GM19351 (cell line): ENCODE results near the gene MRPL38.
"Not testable (repeated sequence)": the region's sequence is repeated elsewhere in the genome, so short reads cannot be mapped to it uniquely, and the experiment has no call there.

ENCODE experiments used
- ATAC-seq: cut with Tn5 transposase; IDR thresholded peaks from one replicate; pipeline ENCODE4 v1.9.1; 2021; ENCODE audit warnings: mild to moderate bottlenecking, moderate library complexity; ENCODE audit not compliant: unreplicated experiment

The MRPL38 gene

DNA sequence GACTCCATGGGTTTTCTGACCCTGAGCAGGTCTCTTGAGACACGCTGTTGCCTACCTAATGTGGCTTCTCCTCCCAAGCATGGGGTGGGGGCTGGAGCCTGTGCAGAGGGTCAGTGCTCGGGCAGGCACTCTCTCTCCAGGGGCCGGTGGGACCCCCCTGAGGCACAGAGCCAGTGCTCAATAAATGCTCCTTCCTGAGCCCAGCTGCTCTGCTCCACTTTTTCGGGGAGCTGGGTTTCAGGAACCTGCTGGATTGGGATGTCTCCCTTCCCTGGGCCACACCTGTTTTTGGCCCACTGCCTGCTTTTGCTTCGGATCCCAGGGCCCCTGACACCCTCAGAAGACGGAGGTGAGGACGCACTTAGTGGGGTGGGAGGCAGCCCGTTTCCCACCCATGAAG is 6.6 kb downstream of the MRPL38 start:
- ATAC-seq, result no peak

DNA sequence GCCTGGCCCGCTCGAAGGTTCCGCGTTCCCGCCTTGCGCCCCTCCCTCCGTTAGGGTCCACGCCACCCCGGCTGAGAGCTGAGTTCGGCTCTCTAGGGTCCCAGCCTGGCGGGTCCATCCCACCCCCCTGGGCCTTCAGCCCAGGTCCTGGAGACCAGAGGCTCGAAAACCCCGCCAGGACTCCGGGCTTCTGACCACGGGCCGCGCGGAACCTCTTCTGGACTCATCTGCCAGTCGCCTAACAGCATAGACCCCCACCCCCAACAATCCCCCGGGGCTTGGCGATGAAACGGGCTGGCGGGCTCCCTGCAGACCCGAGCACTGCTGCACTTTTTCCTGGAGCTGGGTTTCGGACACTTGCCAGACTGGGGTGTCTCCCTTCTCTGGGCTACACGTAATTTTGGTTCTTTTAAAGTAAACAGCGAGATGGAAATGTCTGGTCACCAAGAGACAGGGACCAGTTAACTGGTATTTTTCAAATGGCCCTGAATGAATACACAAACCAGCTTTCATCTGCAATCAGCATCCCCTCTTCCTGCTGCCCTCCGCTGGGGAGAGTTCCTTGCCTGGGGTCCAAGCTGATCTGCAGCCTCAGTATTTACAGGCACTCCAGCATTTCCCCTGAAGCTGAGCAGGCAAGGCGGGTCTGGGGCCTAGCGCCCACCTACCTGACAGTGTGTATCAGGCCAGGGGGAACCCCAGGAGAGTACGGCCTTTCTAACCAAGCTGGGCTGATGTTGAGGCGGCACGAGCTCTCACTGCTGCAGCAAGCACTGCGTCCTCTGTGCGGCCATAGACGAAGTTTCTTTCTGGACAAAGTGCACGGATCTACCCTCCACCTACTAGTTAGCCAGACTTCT is 7.3 kb downstream of the MRPL38 start:
- no peak for ATAC-seq

DNA sequence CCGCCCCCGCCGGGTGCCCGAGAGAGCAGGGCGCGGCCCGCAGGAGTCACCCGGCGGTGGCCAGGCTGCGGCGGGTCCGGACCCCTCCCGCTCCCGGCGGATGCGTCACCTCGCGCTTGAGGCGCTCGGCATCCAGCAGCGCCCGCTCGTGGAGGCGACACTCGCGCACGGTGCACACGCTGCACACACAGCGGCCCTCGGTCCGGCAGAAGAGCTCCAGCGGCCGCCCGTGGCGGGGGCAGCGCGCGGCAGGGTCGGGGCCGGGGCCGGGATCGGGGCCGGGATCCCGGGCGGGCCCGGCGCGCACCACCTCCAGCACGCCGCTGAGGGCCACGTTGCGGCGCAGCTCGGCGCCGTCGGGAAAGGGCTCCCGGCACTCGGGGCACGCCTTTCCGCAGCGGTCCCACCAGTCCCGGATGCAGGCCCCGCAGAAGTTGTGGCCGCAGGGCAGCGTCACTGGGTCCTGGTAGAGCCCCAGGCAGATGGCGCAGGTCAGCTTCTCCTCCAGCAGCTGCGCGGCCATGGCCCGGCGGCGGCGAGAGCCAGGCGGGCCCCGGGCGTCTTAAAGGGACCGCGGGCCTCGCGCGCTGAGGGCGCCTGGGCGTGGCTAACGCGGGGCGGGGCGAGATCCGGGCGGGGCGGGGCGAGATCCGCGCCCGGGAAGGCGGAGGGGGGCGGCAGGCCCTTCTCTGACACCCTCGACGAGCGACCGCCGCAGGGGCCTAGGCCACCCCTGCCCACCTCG is 8.1 kb downstream of the MRPL38 start, which contains the start of gene TRIM65:
TRIM65 (minus strand) TSS at position 537 of the 745 bp plus-strand sequence; CDS start at position 523, 14 bp downstream.
- peak; percentile 64 for ATAC-seq

DNA sequence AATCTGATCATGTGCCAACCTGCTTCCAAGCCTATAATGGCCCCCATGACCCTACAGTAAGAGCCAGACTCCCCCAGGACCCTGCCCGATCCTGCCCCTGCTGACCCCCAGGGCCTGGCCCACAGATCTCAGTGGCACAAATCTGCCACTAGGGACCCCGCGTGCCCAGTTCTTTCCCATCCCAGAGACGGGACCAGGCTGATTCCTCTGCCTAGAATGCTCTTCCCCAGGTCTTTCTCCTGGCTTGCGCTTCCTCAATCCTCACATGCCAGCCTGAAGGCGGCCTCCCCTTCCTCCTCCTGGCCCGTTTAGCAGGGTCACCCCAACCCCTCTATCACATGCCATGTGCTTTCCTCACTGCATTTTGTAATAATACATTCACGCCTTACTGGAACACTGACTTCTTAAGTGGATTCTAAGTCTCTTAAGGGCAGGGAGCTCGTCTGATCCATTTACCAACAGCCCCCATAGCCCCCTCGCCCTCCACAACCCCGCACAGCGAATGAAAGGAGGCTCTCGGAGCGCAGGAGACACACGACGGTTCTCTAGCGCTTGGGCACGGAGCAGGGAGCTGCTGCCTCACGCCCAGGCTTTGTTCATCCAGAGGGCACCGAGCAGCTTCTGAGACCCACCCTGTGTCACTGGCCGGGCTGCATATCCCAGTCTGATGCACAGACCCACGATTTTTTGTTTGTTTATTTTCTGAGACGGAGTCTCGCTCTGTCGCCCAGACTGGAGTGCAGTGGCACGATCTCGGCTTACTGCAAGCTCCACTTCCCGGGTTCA is 9.1 kb downstream of the MRPL38 start:
- no peak for ATAC-seq

DNA sequence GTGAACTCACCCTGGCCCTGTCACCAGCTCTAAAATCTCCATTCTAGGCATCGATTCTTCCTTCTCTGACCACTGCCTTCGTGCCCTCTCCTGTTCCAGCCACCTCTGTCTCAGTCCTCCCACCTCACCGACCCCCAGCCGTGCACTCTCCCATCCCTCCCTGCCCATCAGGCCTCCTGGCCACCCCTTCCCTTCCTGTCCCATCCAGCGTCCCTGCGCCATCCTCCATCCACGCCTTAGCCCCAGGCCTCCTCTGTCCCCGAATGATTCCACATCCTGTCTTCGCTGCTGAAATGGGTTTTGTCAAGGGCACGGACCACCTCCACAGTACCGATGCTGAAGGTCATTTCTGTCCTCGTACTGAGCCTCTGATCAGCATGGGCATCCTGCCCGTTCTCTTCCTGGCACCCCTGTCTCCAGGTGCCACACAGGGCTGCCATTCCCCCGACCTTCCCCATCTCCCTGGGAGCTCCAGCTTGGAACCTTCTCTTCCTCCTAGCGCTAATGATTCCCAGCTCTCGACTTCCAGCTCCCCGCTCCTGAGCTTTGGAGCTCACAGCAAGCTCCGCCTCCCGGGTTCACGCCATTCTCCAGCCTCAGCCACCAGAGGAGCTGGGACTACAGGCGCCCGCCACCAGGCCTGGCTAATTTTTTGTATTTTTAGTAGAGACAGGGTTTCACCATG is 10.5 kb downstream of the MRPL38 start:
- no peak for ATAC-seq

DNA sequence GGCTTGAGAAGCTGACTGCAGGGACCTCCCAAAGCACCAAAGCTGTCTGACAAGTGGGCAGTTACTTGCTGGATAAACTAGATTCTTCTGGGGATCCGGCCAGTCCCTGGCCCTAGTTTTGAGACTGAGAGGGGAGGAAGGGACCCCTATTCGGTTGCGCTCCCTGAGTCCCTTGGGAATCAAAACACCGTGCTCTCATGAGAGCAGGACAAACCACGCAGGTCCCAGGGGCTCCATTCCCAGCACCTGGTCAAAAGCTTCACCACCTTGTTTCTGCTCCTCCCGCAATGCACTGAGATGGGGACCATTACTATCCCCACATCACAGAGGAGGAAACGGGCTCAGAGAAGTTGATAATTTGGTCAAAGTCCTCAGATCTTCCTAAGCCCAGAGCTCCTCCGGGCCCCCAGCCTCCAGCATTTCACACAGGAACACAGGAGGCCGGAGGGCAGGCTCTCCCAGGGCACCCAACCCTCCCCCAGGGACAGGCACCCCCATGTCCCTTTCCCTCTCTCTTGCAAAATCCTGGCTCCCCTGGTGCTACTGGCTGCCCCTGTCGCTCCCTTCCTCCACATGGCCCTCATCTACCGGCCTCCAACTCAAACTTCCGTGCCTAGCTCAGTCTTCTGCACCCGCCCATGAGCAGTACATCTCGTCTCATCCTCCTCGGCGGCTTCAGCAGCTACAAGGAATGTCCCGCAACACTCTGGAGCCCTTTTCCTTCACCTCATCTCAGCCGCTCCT is 11.2 kb downstream of the MRPL38 start:
- ATAC-seq, result no peak

DNA sequence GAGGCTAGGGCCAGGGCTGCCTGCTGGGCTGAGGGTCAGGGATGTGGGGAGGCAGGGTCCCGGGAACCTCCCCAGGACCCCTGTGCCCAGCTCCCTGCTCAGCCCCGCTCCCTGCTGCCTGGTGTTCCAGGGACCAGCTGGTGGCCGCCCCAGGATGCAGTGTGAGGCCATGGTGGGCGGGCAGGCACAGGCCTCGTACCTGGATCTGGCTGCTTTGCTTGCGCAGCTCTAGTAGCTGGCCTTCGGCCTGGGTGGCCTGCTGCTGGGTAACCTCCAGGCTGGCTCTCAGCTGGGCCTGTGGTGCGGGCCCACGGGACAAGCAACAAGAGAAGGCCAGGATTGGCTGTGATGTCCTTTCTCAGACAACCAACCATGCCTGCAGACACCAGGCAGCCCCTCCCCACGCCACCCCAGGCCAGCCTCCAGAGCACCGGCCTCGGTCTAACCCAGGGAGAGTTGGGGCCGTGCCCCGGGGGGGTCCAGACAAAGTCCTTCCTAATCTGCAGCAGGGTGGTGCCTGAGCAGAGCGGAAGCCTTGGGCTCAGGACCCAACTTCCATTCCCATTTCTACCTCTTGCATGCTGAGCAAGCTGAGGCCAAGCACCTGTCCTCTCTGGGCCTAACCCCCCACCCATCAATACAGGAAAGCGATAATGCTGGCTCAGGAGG is 12.0 kb downstream of the MRPL38 start:
- no peak for ATAC-seq

DNA sequence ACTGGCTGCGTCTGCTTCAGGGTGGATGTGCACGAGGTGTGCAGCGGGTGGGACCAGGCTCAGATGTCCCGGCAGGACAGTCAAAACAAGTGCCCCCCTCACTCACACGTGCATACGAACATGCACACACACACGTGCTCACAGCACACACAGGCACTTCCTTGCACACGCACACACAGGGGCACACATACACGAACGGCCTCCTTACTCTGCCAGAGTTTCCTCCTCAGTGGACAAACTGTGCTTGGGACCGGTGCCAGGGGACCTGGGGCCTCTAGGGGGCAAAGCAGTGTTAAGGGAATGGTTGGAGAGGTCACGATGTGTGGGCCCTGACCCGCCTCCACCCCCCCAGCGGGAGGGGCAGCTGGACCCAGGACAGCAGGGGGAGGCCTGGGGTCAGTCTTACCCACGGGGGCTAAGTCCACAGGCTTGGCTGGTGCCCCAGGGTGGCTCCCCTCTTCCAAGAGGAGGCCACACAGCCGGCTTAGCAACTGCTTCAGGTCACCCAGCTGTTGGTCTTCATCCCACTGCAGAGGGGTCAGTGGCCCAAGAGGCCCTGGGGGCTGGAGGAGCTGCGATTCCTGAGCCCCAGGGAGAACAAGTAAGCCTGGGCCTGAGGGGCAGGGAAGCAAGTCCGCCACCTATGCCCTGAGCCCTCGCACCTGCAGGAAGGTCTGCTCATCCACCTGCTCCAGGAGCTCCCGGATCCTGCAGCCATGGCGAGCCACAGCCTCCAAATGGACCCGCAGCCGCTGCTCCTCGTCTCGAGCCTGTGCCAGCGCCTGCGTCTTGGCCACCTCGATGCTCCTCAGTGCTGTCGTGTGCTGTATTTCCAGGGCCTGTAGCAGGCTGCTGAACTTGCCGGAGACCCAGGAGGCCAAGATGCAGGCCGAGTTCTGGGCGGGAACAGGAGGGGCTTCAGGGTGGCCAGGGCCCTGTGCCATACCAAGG is 12.8 kb downstream of the MRPL38 start:
- ATAC-seq, result no peak

DNA sequence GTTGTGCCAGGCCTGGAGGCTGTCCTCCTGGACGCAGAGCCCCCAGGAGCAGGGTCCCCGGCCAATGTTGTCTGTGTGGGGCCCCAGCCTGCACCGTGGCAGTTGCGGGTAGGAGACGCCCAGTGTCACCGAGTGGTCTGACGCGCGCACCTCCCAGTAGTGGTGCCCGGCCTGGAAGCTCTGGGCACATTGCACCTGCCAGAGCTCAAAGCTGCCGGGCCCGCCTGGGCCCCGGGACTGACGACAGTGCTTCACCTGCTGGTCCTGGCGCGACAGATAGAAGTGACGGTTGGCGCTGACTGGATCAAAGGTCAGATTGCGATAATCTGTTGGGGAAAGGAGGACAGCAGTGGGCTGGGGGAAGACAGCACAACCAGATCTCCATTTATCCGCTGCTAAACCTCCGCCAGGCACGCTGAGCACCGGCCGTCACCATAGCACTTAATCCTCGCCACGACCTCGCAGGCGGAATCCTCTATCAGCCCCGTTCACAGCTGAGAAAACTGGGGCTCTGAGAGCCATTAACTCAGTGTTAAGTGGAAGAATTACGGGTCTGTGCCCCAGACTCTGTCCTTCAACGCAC is 13.6 kb downstream of the MRPL38 start:
- ATAC-seq, result no peak

DNA sequence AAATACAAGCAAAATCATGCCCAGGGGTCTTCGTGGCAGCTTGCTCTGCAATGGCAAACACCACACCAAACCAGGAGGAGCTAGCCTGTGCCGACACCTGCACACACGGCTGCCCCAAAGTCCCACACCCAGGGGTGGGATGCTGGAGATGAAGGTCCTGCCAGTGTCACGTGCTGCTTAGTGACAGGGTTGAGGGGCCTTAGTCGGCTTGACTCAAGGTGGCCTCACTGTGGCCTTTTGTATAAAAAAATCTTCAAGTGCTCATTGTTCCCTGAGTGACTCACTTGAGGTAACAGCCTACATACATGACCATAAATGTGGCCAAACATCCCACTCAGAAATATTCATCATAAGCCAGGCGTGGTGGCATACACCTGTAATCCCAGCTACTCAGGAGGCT is 15.2 kb downstream of the MRPL38 start:
- ATAC-seq, result no peak

DNA sequence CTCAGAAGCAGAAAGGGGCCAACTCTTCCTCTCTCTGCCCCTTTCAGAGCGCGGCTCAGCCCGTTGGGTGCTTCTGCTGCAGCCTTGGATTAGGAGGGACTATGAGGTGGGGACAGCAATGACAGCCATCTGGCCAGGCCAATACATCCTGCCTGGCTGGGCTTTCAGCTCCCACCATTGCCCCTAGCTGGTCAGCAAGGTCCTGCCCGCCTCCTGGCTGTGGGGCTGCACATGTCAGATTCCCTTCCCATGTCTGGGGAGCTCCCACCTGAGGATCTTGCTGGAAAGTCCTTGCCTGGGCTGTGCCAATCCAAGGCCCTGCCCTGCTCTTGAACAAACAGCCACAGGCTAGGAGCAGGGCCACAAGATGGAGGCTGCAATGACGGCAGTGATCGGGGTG is 16.2 kb downstream of the MRPL38 start:
- ATAC-seq, result no peak

DNA sequence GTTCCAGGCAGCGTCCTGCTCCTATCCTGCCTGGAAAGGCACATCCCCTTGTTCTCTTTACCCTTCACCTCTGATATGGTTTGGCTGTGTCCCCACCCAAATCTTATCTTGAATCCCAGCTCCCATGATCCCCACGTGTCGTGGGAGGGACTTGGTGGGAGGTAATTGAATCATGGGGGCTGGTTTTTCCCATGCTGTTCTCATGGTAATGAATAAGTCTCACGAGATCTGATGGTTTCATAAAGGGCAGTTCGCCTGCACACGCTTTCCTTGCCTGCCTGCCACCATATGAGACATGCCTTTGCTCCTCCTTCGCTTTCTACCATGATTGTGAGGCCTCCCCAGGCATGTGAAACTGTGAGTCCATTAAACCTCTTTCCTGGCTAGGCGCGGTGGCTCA is 18.8 kb downstream of the MRPL38 start:
- not testable (repeated sequence) for ATAC-seq

DNA sequence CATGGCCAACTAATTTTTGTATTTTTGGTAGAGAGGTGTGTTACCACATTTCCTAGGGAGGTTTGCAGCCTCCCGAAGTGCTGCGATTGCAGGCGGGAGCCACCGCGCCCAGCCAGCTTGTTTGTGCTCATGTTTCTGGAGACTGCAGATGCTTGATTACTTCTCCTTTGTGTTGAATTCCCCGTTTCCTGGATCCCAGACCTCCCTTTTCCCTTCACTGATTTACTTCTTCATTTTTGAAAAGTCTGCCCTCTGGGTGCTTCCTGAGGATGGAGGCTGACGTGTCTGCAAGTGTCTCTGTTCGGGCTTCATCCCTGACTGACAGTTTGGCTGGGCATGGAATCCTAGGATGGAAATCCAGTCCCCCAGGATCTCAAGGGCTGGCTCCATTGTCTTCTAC is 19.3 kb downstream of the MRPL38 start:
- ATAC-seq, result no peak

DNA sequence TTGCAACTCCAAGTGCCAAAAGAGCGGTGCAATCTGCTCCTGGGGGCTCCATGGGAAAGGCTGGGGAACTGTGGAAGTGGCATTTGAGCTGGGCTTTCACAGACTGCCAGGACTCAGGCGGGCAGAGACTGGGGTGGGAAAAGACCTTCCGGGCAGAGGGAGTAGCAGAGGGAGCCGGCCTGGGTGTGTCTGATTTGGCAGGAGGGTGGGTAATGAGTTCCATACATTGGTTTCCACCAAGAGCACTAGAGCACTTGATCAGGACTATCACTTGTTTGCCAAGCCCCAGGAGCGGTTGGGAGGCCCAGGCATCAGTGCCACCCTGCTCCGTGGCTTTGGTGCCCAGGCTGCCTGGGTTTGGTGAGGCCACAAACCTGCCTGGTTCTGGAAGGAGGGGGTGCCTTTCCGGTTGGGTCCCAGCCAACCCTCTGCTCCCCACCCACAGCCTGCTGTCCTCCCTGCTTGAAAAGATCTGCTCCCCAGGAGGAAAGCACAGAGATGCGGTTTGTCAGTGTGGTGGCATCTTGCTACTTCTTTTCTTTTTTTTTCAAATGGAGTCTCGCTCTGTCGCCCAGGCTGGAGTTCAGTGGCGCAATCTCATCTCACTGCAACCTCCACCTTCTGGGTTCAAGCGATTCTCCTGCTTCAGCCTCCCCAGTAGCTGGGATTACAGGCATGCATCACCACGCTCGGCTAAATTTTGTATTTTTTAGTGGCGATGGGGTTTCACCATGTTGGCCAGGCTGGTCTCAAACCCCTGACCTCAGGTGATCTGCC is 22.8 kb downstream of the MRPL38 start:
- ATAC-seq, result no peak

DNA sequence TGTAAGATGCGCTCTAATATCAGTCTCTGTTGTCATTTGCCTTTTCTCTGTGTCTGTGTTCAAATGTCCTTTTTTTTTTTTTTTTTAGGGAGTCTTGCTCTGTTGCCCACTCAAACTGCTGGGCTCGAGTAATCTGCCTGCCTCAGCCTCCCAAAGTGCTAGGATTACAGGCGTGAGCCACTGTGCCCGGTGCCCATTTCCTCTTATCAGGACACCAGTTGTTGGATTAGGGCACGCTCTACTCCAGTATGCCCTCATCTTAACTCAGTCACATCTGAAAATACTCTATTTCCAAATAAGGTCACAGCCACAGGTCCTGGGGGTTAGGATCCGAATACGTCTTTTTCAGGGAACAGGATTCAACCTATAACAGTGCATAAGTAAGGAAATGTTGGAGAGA is 24.4 kb downstream of the MRPL38 start:
- no peak for ATAC-seq

DNA sequence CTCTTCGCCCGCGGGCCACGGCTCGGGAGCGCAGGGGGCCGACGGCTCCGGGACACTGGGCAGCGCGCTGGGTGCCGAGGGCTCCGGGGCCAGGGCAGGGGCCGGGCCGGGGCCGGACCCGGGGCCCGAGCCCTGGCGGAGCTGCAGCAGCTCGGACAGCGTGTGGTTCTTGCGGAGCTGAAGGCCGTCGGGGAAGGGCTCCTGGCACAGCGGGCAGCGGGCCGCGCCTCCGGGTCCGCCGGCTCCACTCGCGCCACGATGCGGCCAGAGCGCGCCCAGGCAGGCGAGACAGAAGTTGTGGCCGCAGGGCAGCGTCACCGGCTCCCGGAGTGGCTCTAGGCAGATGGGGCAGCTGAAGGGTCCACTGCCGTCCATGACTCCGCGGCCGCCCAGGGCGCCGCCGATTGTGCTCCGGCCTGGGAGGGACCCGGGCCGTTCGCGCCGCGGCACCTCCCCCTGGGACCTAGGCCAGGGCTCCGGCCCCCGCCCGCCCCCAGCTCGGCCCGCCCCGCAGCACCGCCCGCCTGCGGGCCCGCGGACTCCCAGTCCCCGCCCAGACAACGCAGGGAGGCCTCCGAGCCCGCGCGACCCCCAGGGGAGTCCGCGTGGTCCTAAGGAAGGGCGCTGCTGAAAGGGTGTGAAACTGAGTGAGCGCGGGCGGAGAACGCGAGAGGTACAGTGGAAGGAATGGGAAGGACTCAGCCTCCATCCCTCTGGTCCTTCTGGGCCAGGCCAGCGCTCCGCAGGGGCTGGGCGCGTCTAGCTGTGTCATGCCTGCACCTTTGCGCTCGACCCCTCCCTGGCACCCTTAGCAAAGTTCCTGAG is 26.3 kb downstream of the MRPL38 start, which contains the start of gene TRIM47:
TRIM47 (minus strand) TSS at position 408 of the 825 bp plus-strand sequence; CDS start at position 375, 33 bp downstream.
- no peak for ATAC-seq
